Jurkat, Clone E6-1 (cell line): ENCODE measurements around the gene MAL.
A peak's percentile ranks its signal among the peaks of the same experiment; 100 is the strongest.

ENCODE experiments used
- DNase-seq: peaks from one replicate; pipeline ENCODE4 v3.0.0-alpha.2; 2011; ENCODE audit warnings: low read depth, low spot score
- H3K4me3 ChIP-seq: 2 replicates; pipeline ENCODE4 v1.5.1; 2011; ENCODE audit warnings: mild to moderate bottlenecking, low read length, control low read depth, moderate library complexity

Gene MAL

DNA sequence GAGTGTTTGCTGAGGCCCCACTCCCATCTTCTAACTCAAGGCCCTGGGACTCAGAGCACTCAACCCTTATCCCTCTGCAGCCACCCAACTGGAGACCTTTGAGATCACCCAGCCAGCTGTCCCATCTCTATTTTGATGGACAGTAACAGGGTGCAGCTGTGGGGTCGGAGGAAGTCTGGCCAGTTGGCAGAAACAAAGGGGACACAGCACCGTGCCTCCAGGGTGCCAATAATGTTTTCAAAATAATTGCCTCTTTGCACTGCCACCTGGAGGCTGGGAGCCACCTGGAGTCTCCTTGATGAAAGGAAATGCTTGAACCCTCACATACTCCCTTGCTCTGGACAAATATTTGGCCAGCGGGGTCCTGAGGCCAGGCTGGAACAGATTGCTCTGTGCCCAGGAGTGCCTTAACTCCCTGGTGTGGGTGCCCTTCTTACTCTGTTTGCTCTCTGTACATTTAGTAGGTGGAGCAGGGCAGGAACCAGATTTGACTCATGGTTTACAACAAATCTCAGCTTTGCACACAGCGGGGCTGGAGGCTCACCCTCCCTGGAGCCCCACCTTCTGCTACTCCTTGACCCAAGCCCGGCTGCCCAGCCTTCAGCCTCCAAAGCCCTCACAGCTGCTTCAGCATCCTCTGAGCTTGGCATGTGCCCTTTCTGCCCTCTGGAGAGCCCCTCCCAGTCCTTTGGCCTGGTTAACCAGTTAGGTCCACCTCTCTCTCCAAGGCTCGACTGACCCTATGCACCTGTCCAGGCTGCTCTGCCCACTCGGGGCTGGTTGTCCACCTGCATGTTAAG lies 17.2 kb downstream of the MAL start:
- DNase-seq: no peak
- no peak overlapping the region for H3K4me3 ChIP-seq

GRCh38 chr2:95043300-95044093 lies 18.0 kb downstream of the MAL start:
- no peak overlapping the region for H3K4me3 ChIP-seq
- DNase-seq: peak; percentile 74

DNA sequence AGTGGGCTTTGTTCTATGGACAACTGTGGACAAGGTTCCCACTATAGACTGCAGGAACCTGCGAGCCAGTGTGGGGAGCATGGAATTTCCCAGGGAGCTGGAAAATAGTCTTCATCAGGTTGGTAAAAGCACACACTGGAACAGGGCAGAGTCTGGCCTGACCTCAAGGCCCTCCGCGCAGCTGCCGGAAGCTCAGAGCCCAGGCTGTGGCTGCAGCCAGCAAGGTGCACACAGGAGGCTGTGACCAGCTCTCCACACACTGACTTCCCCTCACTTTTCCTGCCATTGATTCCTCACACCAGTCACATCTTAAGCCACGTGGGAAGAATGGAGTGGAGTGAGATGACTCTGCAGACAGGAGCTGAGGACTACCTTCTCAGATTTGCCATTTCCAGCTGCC lies 19.1 kb downstream of the MAL start:
- H3K4me3 ChIP-seq: no peak overlapping the region

GRCh38 chr2:95046371-95047112 lies 21.0 kb downstream of the MAL start:
- no peak overlapping the region for H3K4me3 ChIP-seq
- no peak for DNase-seq

More for the DNA sequence above, 19.1 kb downstream of the MAL start:
- DNase-seq: no peak

GRCh38 chr2:95047629-95048510 lies 22.4 kb downstream of the MAL start:
- DNase-seq: no peak
- no peak overlapping the region for H3K4me3 ChIP-seq

GRCh38 chr2:95048825-95049682 lies 23.5 kb downstream of the MAL start:
- no peak overlapping the region for H3K4me3 ChIP-seq
- DNase-seq: no peak

DNA sequence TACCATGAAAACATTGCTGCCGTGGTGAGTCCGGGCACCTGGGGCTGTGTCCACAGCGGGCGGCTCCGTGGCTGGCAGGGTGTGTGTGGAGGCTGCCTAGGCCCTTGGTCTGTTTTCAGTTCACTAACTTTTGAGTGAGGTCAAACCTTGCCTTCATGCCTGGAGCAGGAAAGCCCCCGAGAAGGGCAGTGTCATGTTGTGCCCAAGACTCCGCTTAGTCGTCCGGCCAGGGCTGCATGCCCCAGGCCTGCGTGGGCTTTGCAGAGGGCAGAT lies 24.1 kb downstream of the MAL start:
- DNase-seq: no peak
- no peak overlapping the region for H3K4me3 ChIP-seq

DNA sequence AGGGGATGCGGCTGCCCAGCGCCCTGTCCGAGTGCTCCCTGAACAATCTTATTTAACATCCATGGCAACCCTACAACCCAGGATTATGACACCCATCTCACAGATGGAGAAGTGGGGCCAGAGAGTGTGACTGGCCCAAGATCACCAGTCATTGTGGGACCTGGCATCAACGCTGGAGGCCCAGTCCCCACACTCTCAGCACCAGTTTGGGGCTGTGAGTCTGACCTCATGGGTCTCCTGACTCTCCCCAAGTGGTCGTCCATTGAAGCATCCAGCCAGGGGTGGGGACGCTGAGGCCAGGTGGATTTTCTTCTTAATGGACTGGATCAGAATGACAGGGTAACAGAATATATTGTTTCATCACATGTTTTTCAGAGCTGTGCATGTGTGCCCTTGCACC lies 24.5 kb downstream of the MAL start:
- H3K4me3 ChIP-seq: no peak overlapping the region
- no peak for DNase-seq

DNA sequence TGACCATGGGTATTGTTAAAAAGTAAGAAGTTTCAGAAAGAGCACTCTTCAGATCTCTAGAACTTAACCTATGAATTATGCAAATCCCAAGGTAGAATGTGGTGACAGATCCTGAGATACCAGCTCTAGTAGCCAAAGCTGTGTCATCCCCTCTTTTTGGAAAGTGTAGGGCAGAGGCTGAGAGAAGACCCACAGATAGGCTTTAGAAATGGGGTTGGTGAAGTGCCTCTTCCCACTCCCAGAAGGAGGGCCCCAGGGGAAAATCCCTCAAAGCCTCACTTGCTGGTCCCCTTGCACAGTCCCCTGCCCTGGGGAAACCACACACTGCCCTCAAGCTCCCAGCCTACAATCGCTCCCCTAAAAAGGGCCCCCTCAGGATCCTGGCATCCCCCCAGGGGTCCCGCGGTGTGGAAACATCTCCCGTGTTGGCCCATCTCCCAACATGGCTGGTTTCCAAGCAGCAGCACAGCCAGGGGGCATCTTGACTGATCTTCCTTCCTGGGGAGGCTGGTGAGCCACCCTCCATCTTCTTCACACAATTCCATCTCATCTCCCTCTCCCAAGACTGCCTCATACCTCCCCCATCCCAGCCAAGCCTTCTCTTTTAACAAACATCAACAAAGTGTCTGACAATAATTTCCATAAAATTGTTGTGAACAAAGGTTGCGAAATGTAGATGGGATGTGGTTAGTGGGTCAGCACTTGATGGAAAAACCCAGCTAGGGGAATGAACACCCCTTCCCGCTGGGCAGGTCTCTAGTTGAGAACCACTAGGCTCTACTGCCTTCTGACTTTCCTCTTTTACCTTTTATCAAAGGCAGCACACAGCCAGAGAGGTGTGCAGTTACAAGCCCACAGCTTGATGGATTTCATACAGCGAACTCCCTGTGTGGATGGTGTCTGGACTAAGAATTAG lies 25.1 kb downstream of the MAL start:
- no peak overlapping the region for H3K4me3 ChIP-seq
- no peak for DNase-seq

DNA sequence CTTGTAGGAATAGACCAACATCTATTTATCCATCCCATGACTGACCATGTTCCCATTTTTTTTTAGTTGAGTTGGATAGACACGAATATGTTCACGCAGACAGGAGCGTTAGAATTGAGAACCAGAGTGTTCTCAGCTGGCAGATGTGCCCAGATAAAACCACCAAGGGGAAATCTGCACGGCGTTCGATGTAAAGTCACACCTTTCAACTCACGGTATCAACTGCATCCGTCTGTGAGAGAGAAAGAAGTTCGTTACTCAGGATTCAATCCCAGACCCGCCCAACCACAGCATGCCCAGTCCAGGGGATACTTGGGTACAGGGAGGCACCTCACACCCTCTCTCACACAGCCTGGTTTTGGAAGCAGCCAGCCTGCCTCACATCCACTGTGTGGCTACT lies 26.1 kb downstream of the MAL start:
- peak; percentile 87 for DNase-seq
- H3K4me3 ChIP-seq: no peak overlapping the region; the same call in 1 of the 2 replicates

DNA sequence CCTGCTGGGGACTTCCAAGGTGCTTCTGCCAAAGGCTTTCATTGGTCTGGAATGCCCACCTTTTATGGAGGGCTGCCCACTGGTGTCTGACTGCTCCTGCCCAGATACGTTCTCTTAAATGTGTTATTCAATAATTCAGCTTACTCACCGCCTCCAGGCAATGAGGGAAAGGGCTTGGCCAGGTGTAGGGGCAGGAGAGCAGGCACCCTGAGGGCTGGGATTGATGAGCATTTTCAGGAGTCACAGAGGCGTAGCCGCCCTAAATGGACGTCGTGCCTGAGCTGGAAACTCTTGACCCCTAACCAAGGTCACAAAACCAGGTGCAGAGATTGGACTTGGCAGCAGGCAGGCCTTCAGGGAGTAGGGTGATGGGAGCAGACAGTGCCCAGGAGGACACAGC lies 26.8 kb downstream of the MAL start:
- H3K4me3 ChIP-seq: no peak overlapping the region
- no peak for DNase-seq

- peak; percentile 80 for DNase-seq
These were observed 27.4 kb downstream of the MAL start for GRCh38 chr2:95052804-95053479.

DNA sequence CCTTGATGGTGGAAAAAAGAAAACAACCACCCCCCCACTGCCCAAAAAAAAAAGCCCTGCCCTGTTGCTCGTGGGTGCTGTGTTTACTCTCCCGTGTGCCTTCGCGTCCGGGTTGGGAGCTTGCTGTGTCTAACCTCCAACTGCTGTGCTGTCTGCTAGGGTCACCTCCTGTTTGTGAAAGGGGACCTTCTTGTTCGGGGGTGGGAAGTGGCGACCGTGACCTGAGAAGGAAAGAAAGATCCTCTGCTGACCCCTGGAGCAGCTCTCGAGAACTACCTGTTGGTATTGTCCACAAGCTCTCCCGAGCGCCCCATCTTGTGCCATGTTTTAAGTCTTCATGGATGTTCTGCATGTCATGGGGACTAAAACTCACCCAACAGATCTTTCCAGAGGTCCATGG lies 28.0 kb downstream of the MAL start:
- DNase-seq: no peak

More at GRCh38 chr2:95052804-95053479, 27.4 kb downstream of the MAL start:
- H3K4me3 ChIP-seq: peak overlapping the region; percentile 0; the same call in 1 of the 2 replicates

DNA sequence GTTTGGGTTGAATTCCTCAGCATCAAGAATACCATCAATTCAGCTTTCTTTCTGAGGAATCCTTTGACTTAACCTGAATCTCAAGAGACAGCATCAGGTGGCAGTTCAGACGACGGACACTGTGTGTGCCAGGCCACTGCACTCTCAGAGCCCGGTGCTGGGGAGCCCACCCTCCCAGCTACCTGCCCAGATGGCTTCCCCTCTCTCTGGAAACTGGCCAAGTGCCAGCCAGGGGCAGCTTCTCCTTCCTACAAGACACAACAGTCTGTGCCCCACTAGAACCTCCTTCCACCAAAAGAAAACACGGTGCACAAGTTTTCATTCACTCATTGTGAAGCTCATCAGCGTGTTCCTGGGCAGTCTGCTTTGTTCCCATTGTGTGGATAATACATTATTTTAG lies 28.5 kb downstream of the MAL start:
- DNase-seq: no peak
- H3K4me3 ChIP-seq: no peak overlapping the region

More for the DNA sequence above, 28.0 kb downstream of the MAL start:
- H3K4me3 ChIP-seq: no peak overlapping the region

- DNase-seq: no peak
- no peak overlapping the region for H3K4me3 ChIP-seq
These were observed 29.8 kb downstream of the MAL start for GRCh38 chr2:95055262-95055661.

GRCh38 chr2:95056044-95056443 lies 30.5 kb downstream of the MAL start:
- H3K4me3 ChIP-seq: no peak overlapping the region
- DNase-seq: no peak
